IPS-NIHi11 (cell line): ENCODE measurements around the gene CALY.

Experiments used
- DNase-seq: peaks from one replicate; pipeline ENCODE4 v3.0.0; 2012; ENCODE audit warnings: mixed read lengths, low spot score

CALY gene

DNA sequence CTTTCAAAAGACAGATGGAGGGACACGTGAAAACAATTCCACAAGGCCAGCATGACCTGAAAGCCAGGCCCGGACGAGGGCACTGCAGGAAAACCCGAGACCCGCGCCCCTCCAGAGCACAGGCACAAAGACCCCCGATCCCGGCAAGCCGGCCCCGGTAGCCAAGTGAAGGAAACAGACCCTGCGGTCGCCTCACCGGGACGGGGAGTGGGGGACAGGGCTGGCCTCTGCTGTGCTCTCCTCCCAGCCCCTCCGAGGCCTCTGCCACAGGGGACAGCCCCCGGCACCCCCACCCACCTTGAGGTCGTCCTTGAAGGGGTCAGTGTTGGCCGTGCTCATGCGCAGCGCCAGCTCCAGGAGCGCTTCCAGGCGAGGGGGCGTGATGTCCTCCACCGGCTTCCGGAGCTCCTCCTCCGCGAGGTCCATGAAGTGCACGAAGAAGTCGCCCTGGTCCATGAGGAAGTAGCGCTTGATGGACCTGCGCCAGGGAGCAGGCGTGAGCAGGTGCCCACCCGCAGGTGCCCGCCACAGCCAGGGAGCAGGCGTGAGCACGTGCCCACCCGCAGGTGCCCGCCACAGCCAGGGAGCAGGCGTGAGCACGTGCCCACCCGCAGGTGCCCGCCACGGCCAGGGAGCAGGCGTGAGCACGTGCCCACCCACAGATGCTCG lies 48.7 kb downstream of the CALY start:
- peak; percentile 8 for DNase-seq

DNA sequence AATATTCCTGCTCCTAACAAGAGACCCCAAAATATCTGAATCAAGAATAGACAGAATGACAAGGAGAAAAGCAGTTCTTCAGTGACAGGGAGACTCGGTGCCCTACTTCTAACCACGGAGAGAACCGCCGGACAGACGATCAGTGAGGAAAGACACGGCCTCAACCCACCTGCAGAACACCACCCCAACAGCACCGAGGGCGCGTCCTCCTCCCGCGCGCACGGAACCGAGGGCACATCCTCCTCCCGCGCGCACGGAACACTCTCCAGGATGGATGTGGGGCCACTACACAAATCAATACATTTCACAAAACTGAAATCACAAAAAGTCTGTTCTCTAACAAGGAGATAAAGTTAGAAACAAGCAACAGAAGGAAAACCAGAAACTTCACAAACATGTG lies 50.3 kb downstream of the CALY start:
- no peak for DNase-seq

DNA sequence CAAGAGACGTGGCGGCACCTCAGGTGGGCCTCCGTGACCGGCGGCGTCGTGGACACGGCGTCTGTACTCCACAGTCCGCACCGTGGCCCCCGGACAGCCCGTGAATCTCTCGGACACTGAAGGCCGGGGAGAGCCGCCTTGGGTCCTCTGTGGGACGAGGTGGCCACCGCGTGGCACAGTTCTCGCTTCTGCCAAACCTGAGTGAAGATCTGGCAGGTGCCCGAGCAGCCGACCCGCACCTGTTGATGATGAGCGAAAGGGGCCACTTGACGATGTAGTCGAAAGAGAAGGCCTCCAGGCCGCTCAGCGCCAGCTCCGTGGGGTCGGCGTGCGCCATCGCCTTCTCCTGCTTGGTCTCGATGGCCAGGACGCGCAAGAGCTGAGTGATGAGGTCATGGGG lies 51.5 kb downstream of the CALY start:
- DNase-seq: no peak

DNA sequence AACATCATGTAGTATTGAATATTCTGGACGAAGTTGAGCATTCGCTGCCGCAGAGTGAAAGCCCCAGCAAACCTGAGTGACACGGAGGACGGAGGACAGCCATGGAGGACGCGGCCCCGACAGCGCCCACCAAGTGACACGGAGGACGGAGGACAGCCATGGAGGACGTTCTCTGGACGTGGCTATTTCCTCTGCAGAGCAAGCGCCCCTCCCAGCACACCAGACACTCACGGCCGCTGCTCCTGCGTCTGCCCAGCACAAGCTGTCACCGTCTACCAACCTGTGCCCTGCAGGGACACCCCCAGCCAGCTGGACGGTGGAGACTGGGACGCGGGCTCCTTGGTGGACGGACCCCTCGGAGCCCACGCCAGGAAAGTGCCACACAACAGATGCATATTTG lies 52.8 kb downstream of the CALY start:
- DNase-seq: no peak

DNA sequence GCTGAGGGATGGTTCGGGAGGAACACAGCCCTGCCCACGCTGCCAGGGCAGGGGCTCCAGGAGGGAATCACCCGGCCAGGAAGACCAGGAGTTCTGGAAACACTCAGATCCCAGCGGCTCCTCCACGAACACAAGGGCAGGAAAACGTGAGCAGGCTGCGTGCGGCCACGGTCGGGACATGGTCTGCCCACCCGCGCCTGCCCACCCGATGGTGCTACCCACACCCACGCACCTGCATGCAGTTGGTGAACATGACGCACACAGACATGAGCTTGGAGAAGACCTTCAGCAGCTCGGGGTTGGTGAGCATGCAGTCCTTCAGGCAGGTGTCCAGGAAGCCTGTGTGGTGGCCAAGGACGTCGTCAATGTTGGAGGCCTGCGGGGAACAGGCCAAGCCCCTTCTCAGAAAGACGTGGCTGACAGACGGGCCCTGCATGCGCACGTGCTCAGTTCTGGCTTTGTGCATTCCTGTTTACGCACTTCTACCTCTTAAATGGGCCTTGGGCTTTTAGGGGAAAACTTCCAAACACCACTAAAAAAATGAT lies 53.8 kb downstream of the CALY start:
- no peak for DNase-seq

DNA sequence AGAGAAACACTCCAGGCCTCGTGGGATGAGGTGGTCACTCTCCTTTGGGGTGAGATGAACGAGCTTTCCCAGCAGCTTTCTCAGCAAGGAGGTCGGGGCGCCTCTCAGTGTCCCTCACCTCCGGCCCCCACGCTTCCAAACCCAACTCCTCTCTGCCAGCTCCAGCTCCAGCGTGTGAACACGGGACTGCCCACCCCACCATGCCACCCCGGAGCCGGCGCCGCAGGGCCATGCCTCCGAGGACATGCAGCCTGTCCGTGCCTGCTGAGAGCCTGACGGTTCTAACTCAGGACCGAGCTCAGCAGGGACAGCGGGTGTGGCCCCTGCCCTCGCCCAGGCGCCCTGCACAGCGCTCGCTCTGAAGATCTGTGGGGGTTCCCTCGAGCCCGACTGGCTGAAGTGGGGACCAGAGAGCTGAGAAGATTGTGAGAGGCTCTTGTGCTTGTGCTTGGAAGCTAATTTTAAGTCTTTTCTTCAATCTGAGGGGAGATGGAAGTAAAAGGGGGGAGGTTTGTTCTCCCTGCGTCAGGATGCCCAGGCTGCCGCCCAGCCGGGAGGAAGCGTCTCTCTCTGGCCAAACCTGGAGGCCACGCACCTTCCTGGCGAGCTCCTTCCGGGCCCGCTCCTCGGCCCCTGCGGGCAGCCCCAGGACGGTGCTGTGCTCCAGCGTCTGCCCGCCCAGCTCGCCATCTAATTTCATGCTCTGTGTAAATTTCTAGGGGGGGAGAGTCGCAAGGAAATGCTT lies 54.9 kb downstream of the CALY start:
- DNase-seq: no peak

DNA sequence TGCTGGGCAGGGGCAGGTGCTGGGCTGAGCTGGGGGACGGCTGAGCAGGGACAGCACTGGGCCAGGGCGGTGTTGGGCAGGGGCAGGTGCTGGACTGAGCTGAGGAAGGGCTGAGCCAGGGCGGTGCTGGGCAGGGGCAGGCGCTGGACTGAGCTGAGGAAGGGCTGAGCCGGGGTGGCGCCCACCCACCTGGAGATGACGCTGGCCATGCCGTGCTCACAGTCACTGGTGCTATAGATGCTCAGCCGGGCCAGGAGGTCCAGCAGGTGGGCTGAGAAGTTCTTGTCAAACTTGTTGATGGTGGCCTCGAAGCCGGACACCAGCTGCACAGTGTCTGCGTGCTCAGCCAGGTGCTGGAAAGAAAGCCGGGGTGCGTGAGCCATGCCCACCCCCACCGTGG lies 55.6 kb downstream of the CALY start:
- no peak for DNase-seq

DNA sequence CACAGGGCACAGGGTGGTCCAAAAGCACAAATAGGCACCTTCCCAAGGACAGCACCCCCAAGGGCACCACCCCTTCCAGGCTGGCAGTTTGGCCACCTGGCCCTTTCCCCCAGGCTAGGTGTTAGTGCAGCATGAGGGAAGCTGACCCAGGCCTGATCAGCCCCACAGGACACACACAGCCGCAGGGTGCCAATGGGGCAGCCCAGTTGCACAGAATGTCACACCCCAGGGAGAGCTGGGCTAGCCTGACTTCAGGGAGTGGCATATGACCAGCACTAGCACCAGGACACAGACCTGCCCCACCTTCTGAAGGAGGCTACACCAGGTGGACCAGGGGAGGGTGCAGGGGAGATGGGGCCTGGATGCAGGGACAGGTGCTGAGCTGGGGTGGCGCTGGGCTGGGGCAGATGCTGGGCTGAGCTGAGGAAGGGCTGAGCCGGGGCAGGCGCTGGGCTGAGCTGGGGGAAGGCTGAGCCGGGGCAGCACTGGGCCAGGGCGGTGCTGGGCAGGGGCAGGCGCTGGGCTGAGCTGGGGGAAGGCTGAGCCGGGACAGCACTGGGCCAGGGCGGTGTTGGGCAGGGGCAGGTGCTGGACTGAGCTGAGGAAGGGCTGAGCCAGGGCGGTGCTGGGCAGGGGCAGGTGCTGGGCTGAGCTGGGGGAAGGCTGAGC lies 56.2 kb downstream of the CALY start:
- DNase-seq: no peak

DNA sequence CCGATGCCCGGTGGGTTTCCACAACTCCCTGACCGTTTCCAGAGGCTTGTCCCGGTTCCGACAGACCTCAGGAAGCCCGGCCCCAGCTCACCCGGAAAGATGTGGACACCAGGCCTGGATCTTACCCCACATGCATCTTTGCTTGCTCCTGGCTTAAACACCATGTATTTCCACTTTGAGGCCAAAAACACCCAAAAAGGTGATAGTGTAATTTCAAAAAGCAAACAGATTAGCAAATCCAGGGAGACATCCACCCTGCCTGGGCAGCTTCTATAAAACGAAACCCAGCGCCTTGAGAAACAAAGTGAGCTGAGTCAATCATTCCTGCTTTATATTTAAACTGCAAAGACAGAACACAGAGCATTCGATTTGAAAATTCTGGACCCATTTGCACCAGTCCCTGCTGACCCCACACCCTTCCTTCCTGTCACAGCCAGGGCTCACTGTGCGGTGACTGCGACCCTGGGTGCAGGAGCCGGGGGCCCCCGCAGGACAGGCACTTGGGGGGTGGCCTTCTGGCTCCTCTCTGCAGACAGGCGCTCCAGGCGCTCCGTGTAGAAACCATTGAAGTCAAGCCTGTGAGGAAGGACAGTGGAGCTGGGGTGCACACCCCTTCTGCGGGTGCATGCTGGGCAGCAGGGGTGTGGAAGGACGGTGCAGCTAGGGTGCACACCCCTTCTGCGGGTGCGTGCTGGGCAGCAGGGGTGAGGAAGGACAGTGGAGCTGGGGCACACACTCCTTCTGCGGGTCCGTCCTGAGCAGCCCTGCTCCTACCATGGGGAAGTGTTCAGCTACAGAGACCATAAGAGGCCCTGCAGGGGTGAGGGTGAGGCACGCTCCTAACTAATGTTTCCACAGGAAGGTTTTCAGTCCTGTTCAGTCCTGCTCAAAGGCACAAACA lies 57.1 kb downstream of the CALY start:
- DNase-seq: no peak

DNA sequence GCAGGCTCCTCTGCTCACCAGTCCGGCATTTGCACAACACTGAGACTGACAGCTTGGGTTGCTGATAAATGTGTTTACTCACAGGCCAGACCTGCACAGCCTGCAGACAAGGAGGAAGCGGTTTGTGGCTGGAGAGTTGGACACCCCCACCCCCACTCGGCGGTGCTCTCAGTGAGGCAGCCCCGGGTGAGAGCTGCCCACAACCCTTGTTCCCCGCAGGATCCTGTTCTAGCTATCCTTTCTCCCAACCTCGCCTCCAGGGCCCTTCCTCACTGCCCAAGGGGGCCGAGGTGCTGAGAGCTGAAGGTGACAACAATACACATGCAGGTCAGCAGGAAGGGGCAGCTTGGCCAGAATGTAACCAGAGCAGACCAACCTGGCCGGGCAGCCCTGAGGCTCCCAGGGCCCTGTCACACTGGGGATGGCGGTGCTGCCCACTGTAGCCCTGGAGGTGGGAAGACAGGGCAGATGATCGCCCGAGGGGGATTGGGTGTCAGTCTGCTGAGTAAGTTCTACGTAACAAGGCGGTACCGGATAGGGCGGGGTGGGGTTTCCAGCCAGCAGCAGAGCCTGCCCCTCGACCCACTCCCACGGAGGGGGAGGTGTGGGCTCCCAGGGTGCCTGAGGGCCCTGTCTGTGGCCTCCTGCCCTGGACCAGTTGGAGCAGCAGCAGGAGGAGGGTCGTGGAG lies 58.0 kb downstream of the CALY start:
- DNase-seq: no peak

DNA sequence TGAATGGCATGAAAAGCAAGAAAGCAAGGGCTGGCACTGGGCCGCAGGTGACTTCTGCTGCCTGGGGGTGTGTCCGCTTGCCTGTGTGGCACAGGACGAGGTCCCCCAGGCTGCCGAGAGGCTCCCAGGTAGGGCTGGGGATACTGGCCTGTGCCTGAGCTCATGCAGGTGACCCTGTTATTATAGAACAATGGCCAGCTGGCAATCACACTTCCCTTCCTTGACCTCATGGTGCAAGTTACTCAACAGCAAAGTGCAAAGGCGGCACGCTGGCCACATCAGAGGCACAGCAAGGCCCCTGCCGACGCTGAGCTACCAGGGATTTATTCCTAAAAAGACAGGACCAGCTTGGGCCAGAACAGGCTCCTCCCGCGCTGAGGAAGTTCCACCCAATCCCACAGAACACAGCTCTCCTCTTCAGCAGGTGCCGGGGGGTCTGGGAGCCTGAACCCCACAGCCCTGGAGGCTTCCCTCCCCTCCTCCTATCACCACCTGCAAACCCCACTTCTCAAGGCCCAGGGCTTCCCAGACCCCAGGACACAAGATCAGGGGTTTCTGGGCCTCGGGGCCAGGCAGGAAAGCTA lies 58.6 kb downstream of the CALY start:
- no peak for DNase-seq

DNA sequence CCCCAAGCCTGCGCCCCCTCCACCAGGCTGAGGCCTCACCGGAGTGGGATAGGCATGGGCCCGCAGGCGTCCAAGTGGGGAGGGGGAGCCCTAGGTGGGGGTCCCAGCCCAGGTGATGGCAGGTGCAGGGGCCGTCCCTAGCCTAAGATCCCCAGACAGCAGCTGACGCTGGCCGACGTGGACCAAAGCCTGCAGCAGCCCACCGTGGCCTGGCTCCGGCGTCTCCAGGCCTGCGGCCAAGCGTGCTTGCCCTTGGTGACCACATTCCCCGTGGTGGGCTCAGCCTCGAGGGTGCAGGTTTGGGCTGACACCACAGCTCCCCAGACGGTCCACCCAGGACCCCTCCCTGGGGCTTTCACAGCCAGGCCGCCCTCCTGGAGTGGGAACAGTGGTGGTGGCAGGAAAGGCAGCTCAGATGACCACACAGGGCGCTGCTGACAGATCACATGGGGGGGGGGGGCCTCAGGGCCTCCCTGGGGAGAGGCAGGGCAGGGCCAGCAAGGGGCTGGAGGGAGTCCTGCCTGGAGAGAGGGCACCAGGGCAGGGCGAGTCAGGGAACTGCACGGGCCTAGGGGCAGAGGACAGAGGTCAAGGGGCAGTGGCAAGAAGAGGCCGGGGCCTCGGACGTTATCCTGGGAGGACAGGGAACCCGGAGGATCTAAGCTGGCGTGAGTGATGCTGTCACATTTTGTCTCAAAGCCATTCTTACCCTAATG lies 59.3 kb downstream of the CALY start:
- DNase-seq: no peak

DNA sequence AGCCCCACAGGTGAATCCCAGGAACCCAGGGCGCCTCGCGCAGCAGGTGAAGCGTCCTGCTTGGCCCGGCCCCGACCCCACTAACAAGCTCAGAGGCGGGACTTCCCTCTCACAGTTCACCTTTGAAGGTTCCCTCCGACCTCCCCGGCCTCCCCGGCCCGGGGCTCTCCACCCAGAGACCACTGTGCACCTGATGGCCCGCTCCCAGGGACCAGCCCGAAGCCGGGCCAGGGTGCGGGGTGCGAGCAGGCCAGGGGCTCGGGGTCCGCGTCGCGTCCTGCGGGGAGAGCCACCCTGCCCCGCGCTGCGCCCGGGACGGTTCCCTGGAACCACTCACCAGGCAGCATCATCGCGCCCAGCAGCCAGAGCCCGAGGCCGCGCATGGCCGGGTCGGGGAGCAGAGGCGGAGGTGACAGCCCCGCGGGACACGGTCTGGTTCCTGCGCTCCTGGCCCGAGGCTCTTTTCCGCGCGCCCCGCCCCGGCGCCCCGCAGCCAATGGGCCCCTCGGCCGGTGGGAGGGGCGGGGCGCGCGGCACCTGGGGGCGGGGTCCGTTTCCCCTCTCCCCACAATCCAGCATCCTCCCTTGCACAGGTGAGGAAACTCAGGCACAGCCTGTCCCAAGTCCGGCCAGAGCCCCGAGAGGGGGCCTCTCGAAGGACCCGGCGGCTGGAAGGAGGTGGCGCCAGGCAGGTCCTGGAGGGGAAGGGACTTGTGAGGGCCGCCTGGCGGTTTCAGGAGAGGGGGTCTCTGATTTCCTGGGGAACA lies 60.1 kb downstream of the CALY start, which contains the start of gene ADAM8:
TSS of gene ADAM8 (minus strand) at position 434 of the 767 bp plus-strand sequence. CDS start at position 383, 51 bp downstream.
- DNase-seq: peak; percentile 99

DNA sequence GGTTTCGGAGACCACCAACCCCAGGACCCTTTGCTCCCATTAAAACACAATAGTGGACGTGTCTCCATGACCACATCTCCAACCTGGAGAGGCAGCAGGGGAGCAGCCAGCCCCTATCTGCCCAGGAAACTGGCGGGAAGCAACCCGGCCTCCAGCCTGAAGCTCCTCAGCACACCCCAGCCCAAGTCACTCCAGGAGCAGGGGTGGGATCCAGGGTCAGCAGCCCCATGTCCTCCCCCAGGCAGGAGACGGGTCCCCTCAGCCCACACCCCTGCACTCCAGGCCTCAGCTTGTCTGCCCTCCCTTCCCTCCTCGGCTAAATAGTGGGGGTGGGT lies 60.6 kb downstream of the CALY start:
- DNase-seq: no peak

DNA sequence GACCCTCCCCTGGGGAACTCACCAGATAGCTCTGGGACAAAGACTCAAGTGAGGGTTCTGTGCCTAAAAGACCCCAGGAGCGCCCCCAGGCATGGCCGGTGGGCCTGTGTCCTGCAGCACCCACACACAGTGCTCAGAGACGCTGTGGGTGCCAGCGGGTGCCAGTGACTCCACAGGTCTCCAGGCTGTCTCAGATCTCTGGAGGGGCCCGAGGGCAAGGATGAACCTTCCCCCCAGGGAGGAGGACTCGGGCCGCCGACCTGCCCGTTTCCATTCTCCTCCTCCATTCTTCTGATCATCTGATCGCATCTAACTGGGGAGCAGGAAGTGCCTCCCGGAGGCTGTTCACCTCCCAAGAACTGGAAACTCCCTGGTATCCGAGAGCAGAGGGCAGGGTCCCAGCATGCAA lies 61.0 kb downstream of the CALY start:
- no peak for DNase-seq

DNA sequence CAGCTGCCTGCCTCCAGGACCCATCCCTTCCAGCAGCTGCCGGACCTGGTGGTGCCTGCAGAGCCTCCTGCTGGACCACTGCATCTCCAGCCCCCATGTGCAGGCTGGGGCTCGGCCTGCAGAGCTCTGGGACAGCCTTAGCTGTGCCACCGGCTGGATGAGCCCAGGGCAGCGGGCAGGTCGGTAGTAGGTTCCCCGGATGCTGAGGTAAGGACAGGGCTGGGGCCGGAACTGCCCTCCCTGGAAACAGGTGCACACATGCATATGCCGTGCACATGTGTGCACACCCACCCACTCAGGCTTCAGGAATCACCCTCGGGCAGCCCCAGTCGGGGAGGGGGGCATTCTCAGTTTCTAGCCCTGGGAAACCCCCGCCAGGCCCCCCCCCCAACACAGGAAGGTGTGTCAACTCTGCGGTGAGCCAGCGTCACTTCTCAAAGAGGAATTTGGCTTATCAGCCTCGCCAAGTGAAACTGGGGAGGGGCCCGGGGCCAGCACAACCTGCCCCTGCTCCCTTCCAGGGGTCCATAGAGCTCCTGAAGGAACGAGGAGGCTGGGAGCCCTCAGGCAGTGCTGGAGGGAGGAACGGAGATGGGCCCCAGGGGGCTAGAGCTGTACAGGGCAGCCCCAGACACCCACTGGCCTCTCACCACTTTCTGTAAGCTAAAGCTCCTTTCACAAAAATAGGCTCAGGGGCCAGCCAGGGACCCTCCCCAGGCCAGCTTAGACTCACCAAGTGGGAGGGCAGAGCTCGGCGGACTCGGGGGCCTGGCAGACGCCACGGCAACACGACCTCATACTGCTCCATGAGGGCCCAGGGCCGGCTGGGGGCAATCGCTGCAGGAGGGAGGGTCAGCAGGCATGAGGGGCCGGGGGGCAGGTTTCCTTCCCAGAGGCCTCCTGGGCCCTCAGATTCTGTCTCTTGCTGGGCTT lies 61.7 kb downstream of the CALY start:
- no peak for DNase-seq
